Ishikawa (cell line): ENCODE measurements around the gene TPSG1.

Source experiments
- CEBPB ChIP-seq: IDR thresholded peaks from 2 replicates; pipeline ENCODE4 v1.6.1; 2012
- CREB1 ChIP-seq: IDR thresholded peaks from 2 replicates; pipeline ENCODE4 v1.6.1; 2012; ENCODE audit warnings: low read depth
- EGR1 ChIP-seq: IDR thresholded peaks from 2 replicates; pipeline ENCODE4 v1.6.1; 2012
- EP300 ChIP-seq: IDR thresholded peaks from 2 replicates; pipeline ENCODE4 v1.6.1; 2012; ENCODE audit warnings: borderline replicate concordance
- FOXM1 ChIP-seq: IDR thresholded peaks from 2 replicates; pipeline ENCODE4 v1.6.1; 2012; ENCODE audit warnings: low read depth, borderline replicate concordance
- MAX ChIP-seq: IDR thresholded peaks from 2 replicates; pipeline ENCODE4 v1.6.1; 2012
- NFIC ChIP-seq: IDR thresholded peaks from 2 replicates; pipeline ENCODE4 v1.6.1; 2012
- RAD21 ChIP-seq: IDR thresholded peaks from 2 replicates; pipeline ENCODE4 v1.6.1; 2012; ENCODE audit warnings: low read depth
- TAF1 ChIP-seq: IDR thresholded peaks from 2 replicates; pipeline ENCODE4 v1.6.1; 2012; ENCODE audit warnings: low read depth, mild to moderate bottlenecking
- TCF12 ChIP-seq: IDR thresholded peaks from 2 replicates; pipeline ENCODE4 v1.6.1; 2012; ENCODE audit warnings: low read depth
- TEAD4 ChIP-seq: IDR thresholded peaks from 2 replicates; pipeline ENCODE4 v1.6.1; 2012
- USF1 ChIP-seq: IDR thresholded peaks from 2 replicates; pipeline ENCODE4 v1.6.1; 2012
- YY1 ChIP-seq: IDR thresholded peaks from 2 replicates; pipeline ENCODE4 v1.6.1; 2012; ENCODE audit warnings: low read depth
- ZBTB7A ChIP-seq: IDR thresholded peaks from 2 replicates; pipeline ENCODE4 v1.6.1; 2012; ENCODE audit warnings: low read depth
- TF ChIP-seq, protein P1 (sequence below): IDR thresholded peaks from 2 replicates; pipeline ENCODE4 v1.6.1; 2012; ENCODE audit warnings: low read depth, mild to moderate bottlenecking

Gene TPSG1

GRCh38 chr16:1214719-1215118 lies 10.3 kb downstream of the TPSG1 start:
- no peak for TF ChIP-seq FOXM1
- TF ChIP-seq TAF1: no peak
- no peak for TF ChIP-seq CREB1
- TF ChIP-seq, protein P1, sequence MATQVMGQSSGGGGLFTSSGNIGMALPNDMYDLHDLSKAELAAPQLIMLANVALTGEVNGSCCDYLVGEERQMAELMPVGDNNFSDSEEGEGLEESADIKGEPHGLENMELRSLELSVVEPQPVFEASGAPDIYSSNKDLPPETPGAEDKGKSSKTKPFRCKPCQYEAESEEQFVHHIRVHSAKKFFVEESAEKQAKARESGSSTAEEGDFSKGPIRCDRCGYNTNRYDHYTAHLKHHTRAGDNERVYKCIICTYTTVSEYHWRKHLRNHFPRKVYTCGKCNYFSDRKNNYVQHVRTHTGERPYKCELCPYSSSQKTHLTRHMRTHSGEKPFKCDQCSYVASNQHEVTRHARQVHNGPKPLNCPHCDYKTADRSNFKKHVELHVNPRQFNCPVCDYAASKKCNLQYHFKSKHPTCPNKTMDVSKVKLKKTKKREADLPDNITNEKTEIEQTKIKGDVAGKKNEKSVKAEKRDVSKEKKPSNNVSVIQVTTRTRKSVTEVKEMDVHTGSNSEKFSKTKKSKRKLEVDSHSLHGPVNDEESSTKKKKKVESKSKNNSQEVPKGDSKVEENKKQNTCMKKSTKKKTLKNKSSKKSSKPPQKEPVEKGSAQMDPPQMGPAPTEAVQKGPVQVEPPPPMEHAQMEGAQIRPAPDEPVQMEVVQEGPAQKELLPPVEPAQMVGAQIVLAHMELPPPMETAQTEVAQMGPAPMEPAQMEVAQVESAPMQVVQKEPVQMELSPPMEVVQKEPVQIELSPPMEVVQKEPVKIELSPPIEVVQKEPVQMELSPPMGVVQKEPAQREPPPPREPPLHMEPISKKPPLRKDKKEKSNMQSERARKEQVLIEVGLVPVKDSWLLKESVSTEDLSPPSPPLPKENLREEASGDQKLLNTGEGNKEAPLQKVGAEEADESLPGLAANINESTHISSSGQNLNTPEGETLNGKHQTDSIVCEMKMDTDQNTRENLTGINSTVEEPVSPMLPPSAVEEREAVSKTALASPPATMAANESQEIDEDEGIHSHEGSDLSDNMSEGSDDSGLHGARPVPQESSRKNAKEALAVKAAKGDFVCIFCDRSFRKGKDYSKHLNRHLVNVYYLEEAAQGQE: no peak
- TF ChIP-seq ZBTB7A: no peak
- no peak for TF ChIP-seq NFIC
- TF ChIP-seq TCF12: no peak
- TF ChIP-seq EGR1: no peak
- TF ChIP-seq USF1: no peak
- TF ChIP-seq TEAD4: no peak
- TF ChIP-seq EP300: no peak
- no peak for TF ChIP-seq CEBPB
- no peak for TF ChIP-seq RAD21

- TF ChIP-seq TEAD4 (no peak), CREB1 (no peak)
Observed at GRCh38 chr16:1213796-1214372, 11.2 kb downstream of the TPSG1 start.

GRCh38 chr16:1213231-1213630 lies 11.8 kb downstream of the TPSG1 start:
- TF ChIP-seq, protein P1: no peak
- TF ChIP-seq MAX: no peak
- no peak for TF ChIP-seq EGR1
- no peak for TF ChIP-seq EP300
- no peak for TF ChIP-seq TAF1
- no peak for TF ChIP-seq ZBTB7A
- no peak for TF ChIP-seq RAD21
- TF ChIP-seq TCF12: no peak
- TF ChIP-seq TEAD4: no peak
- no peak for TF ChIP-seq CEBPB
- TF ChIP-seq NFIC: no peak

GRCh38 chr16:1212616-1213194 lies 12.4 kb downstream of the TPSG1 start:
- no peak for TF ChIP-seq TAF1
- no peak for TF ChIP-seq TEAD4
- no peak for TF ChIP-seq RAD21
- TF ChIP-seq, protein P1: no peak
- TF ChIP-seq USF1: no peak
- no peak for TF ChIP-seq CREB1
- no peak for TF ChIP-seq NFIC
- no peak for TF ChIP-seq YY1
- TF ChIP-seq ZBTB7A: no peak
- no peak for TF ChIP-seq EP300
- TF ChIP-seq CEBPB: no peak
- TF ChIP-seq EGR1: no peak
- no peak for TF ChIP-seq FOXM1
- no peak for TF ChIP-seq TCF12
- TF ChIP-seq MAX: no peak
